ENCODE data around the gene IFITM10.
"Not testable (repeated sequence)": the region's sequence is repeated elsewhere in the genome, so short reads cannot be mapped to it uniquely, and the experiment has no call there.

DNA sequence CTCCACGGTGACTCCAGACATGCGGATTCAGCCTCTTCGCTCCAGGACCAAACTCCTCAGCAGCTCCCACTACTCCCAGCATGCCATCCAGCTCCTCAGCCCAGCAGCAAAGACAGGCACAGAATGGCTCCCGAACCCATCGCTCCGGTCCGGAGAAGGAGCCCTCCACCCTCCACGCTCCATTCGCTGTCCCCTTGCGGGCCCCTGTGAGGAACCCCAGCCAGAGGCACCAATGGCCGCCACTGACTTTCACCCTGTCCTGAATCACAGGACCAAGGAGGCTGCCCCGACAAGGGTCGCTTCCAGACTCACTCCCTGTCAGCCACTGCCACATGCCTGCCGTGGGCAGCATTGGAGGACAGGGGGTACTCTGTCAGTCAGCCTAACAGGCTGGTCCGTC is 64.2 kb downstream of the IFITM10 start:
- not testable (repeated sequence) for TF ChIP-seq EZH2 (IDR thresholded peaks at IDR 0.05; ENCODE audit: insufficient read depth, poor library complexity, severe bottlenecking); EZH2phosphoT487 (IDR thresholded peaks at IDR 0.05; ENCODE audit: insufficient read depth, low read depth)

Data from GM23248 (cell line).